Stimulated activated CD8-positive, alpha-beta memory T cell treated with anti-CD3 and anti-CD28 coated beads, Interleukin-4, amount 100 ng/mL, for 24 hours (primary cell): ENCODE results near the gene LYPD6.

Experiments used
- DNase-seq: peaks from one replicate; pipeline ENCODE4 v3.0.0-alpha.2; 2020; ENCODE audit warnings: low read depth

The LYPD6 gene

GRCh38 chr2:149348291-149348690, 17.9 kb downstream of the LYPD6 start:
- no peak for DNase-seq

DNA sequence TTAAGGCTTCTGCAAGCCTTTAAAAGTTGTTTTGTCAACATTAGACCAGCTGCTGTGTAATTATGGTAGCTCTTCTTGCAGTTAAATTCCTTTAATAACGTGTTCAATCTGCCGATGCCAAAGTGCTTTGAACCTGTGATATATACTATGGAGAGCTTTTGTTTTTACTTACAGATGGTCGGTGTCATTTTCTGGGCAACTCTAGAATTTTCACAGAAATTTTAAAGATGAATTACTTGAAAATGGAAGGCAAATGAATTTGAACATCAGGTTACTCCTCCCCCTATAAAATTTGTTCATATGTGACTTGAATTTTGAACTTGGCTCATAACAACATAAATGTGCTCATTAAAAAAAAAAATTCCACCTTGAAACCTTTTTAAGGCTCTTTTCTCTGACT, 23.0 kb downstream of the LYPD6 start:
- DNase-seq = no peak

GRCh38 chr2:149355716-149356422, 25.5 kb downstream of the LYPD6 start:
- DNase-seq = no peak

DNA sequence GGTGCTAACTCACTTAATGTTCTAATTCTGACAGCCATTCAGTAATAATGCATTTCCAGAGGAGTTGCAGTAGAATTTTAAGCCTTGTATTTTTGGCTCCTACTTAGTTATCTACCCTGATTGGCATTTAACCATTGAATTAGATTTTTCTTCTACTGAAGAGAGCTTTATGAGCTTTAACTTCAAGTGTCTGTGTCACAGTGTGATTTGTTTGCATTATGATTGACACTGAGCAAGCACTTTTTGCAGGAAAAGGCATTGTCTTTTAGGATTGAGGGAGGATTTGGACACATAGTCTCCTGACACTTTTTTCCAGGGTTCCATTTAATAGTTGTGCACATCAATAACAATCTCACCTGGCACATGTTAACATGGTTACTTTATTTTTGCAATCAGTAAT, 26.7 kb downstream of the LYPD6 start:
- DNase-seq = no peak

DNA sequence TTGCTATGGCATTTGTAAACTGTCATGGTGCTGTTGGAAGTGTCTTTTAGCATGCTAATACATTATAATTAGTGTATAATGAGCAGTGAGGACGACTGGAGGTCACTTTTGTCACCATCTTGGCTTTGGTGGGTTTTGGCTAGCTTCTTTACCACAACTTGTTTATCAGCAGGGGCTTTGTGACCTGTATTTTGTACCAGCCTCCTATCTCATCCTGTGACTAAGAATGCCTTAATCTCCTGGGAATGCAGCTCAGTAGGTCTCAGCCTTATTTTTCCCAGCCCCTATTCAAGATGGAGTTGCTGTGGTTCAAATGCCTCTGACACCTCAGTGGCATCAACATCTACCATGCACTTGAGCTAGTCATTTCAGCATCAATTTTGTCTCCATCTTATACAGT, 29.7 kb downstream of the LYPD6 start:
- DNase-seq = no peak

GRCh38 chr2:149363958-149364357, 33.6 kb downstream of the LYPD6 start:
- DNase-seq = no peak

- DNase-seq = no peak
Measured at GRCh38 chr2:149364839-149365238, 34.5 kb downstream of the LYPD6 start.

DNA sequence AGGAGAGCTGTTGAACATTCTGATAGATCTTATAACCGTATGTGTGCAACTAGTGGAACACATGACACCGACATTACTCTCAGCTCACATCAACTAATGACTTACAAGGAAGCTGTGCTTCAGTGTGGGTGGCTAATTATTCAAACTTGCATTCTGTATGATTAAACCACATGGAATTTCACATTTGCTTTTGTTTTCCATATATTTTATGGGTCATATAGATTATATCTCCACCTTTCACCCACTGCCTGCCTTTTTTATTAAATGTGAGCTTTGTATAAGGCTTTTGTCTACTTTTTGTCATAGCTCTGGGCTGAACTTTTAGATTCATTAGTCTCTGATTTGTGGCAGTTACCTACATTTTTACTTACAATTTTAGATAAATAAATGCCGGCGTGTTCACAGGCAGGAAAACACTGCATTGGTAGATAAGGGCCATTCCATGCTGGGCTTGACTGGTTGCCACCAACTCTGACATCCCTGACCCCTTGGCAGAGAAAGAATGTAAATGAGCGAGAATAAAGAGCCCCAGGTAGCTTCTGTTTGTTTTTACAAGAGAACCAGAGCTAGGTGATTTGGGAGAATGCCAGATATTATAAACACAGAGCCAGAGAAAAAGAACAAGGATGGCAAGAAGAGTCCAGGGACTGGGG, 35.7 kb downstream of the LYPD6 start:
- no peak for DNase-seq

DNA sequence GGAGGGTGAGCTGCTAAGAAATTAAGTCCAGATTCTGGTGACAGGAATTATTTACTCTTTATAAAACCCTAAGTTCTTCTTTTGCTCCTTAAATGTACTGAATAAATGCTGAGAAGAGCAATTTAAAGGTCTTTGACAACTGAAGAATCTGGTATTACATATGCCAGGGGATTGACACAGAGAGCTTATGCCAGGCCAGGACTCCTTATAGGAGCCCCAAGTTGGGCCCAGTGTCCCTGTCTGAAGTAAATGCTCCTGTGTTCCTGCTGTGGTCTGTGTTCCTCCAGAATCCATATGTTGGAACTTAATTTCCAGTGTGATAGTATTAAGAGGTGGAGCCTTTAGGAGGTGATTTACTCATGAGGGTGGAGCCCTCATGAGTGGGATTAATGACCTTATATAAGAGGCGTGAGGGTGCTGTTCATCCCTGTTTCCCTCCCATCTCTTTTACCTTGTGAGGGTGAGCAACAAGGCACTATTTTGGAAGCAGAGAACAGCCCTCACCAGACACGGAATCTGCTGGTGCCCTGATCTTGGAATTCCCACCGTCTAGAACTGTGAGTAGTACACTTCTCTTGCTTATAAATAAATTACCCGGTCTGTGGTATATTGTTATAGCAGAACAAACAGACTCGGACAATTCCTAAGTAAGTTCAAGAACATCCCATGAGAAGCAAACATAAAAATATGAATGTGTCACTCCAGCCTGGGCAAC, 39.8 kb downstream of the LYPD6 start:
- no peak for DNase-seq

DNA sequence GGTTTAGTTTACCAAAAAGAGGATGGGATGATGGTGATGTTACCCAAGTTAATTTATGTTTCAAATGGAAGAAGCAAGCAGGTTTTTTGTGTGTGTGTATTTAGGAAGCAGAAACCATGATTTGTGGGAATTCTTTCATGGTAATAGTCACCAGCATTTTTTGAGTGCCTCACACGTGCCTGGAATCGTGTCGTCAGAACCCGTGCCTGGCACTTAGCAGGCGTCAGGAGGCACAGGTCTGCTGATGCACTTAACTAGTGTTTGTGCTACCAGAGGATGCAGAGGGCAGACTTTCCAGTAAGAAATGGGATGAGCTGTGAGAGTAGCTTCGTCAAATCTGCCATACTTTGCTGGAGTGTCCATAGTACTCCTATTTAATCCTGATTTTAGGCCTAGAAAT, 41.1 kb downstream of the LYPD6 start:
- no peak for DNase-seq

- DNase-seq = no peak
Measured at GRCh38 chr2:149375801-149376361, 45.5 kb downstream of the LYPD6 start.

GRCh38 chr2:149380205-149380604, 49.8 kb downstream of the LYPD6 start:
- no peak for DNase-seq

DNA sequence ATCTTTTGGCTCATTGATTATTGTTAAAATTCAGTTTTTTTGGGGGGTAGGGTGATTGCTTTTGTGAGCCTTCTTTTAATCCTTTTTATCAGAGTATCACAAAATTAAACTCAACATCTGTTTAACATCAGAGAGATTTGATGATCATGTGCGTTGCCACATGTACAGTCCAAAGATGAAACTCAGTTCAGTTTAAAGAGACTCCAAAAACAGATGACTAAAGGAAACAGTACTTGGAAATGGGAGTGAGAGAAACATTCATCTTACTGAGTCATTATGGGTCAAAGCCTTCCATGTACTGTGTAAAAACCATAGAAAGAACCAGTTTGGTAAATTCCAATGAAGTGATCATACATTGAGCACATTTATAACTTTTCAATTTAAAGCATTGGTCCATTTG, 53.0 kb downstream of the LYPD6 start:
- no peak for DNase-seq

GRCh38 chr2:149385350-149385749, 55.0 kb downstream of the LYPD6 start:
- no peak for DNase-seq

- no peak for DNase-seq
Measured at GRCh38 chr2:149387411-149387810, 57.0 kb downstream of the LYPD6 start.

DNA sequence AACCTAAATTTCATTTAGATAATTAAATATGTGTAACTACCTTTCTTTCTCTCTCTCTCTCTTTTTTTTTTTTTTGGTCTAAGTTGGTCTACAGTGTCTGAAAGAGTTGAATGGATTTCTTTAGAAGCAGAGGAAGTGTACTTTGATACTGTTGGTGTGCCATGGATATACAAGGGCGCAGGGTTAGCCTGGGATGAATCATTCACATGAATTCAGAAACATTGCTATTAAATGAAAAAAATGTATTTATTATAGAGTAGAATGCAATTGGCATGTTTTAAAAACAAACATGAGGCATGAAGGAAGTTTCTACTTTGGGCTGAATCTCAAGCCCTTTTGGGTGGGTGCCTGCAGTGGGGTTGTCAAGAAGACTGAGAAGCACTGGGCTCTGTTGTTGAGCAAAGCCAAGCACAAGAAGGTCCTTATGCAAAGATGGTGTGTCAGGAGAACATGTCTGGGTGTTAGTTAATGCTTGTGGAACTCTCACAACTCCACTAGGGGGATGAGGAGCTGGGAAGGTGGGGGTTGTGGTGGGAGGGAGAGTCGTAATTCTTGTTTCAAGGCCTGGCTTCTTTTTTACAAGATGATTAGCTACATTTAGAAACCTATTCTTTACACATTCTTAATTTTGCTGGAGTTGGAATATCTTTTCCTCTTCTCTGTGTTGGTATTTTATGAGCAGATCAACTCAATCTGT, 57.9 kb downstream of the LYPD6 start:
- no peak for DNase-seq

GRCh38 chr2:149389506-149390167, 59.2 kb downstream of the LYPD6 start:
- DNase-seq = no peak

GRCh38 chr2:149393614-149394013, 63.2 kb downstream of the LYPD6 start:
- no peak for DNase-seq

GRCh38 chr2:149394864-149395263, 64.5 kb downstream of the LYPD6 start:
- DNase-seq = no peak

- no peak for DNase-seq
Measured at GRCh38 chr2:149399934-149400615, 69.7 kb downstream of the LYPD6 start.

DNA sequence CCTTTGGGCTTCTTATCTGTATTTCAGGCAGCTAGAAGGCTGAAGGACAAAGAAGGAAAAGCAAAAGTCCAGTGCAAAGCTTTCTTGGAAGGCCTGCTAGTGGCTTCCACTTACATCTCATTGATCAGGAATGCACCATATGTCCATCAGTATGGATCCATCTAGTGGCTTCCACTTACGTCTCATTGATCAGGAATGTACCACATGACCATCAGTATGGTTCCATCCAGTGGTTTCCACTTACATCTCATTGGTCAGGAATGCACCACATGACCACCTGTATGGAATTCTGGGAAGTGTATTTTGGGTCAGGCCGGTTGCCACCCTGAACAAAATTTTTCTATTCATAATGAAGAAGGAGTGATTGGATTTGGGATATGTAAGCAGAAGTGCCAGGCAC, 70.6 kb downstream of the LYPD6 start:
- DNase-seq = no peak
